ENCODE results near the gene DEFB112.

- TF ChIP-seq CTCF (conservative IDR thresholded peaks at IDR 0.05; ENCODE audit: low read length) (no peak), EZH2phosphoT487 (IDR thresholded peaks at IDR 0.05; ENCODE audit: borderline replicate concordance, low read depth, low read length) (no peak)
Observed at GRCh38 chr6:50089911-50090310, 40.2 kb upstream of the DEFB112 start.
